UCSD-AML1 (cell line): Measurements from ENCODE around the gene MPHOSPH9.

Experiments
- DNase-seq: peaks from one replicate; lab custom pipeline; 2025; ENCODE audit not compliant: unreplicated experiment; lab: John Stamatoyannopoulos, UW

Gene MPHOSPH9

GRCh38 chr12:123150744-123151456 is 82.0 kb downstream of the MPHOSPH9 start, which contains the start of gene PITPNM2:
TSS of gene PITPNM2 (minus strand) at chr12:123151090. CDS start at chr12:123034590, 116,500 bp downstream.
- peak; percentile 76 for DNase-seq

GRCh38 chr12:123150275-123150743 is 82.6 kb downstream of the MPHOSPH9 start:
- DNase-seq: no peak

- no peak for DNase-seq
Observed at GRCh38 chr12:123149501-123150274, 83.3 kb downstream of the MPHOSPH9 start.

GRCh38 chr12:123149088-123149487 is 83.9 kb downstream of the MPHOSPH9 start:
- DNase-seq: no peak

- no peak for DNase-seq
Observed at GRCh38 chr12:123148655-123149054, 84.3 kb downstream of the MPHOSPH9 start.

GRCh38 chr12:123148223-123148622 is 84.7 kb downstream of the MPHOSPH9 start:
- DNase-seq: no peak

GRCh38 chr12:123145211-123145610 is 87.7 kb downstream of the MPHOSPH9 start:
- DNase-seq: no peak

GRCh38 chr12:123143736-123144461 is 89.0 kb downstream of the MPHOSPH9 start:
- no peak for DNase-seq

- peak; percentile 58 for DNase-seq
Observed at GRCh38 chr12:123142921-123143735, 89.8 kb downstream of the MPHOSPH9 start.

- no peak for DNase-seq
Observed at GRCh38 chr12:123142518-123142840, 90.5 kb downstream of the MPHOSPH9 start.

- DNase-seq: no peak
Observed at GRCh38 chr12:123141615-123142517, 91.1 kb downstream of the MPHOSPH9 start.

- DNase-seq: no peak
Observed at GRCh38 chr12:123140676-123141614, 92.0 kb downstream of the MPHOSPH9 start.

GRCh38 chr12:123139926-123140675 is 92.8 kb downstream of the MPHOSPH9 start:
- no peak for DNase-seq

GRCh38 chr12:123135688-123136087 is 97.3 kb downstream of the MPHOSPH9 start:
- DNase-seq: no peak

- DNase-seq: no peak
Observed at GRCh38 chr12:123134826-123135225, 98.1 kb downstream of the MPHOSPH9 start.

GRCh38 chr12:123134271-123134671 is 98.7 kb downstream of the MPHOSPH9 start:
- no peak for DNase-seq

- no peak for DNase-seq
Observed at GRCh38 chr12:123133701-123134100, 99.2 kb downstream of the MPHOSPH9 start.
